ENCODE measurements around the gene FHAD1. TPM values are rescaled to one million over a fixed set of nuclear protein-coding genes. Genes with fewer than 3 reads are reported as not detected.
A peak's percentile ranks its signal among the peaks of the same experiment; 100 is the strongest.

The FHAD1 gene
- total RNA-seq, 1 experiment from 2014 or later: 0.47 TPM

GRCh38 chr1:15245593-15246360 lies 1.2 kb upstream of the FHAD1 start:
- Histone ChIP-seq H3K9me3 (replicated peaks) (no peaks in the 10 kb centered on the region), H3K27me3 (replicated peaks) (0 out of 2 replicates have a peak, but pooled peaks cover 3% of the 10 kb centered on the region), H3K4me3 (no peak overlapping the region), H3K4me1 (replicated peaks) (peaks cover 14% of the 10 kb centered on the region), H3K36me3 (no peaks in the 10 kb centered on the region), H3K27ac (no peak overlapping the region)
- no peak for DNase-seq (ENCODE audit: low read depth in 1 of 2, low spot score in 2 of 2)

- no peak overlapping the region for H3K27ac ChIP-seq
Measured at GRCh38 chr1:15248216-15248615, 1.2 kb downstream of the FHAD1 start.

GRCh38 chr1:15249081-15249480 lies 2.1 kb downstream of the FHAD1 start:
- Histone ChIP-seq H3K27me3 (replicated peaks) (peaks cover 3% of the 10 kb centered on the region; the same call in 1 of the 2 replicates), H3K4me3 (no peak overlapping the region), H3K27ac (no peak overlapping the region), H3K36me3 (no peaks in the 10 kb centered on the region), H3K4me1 (replicated peaks) (peaks cover 14% of the 10 kb centered on the region), H3K9me3 (replicated peaks) (no peaks in the 10 kb centered on the region)
- peak in 1 of 2 experiments; percentile 34 for DNase-seq (ENCODE audit: low read depth in 1 of 2, low spot score in 2 of 2)

More at GRCh38 chr1:15248216-15248615, 1.2 kb downstream of the FHAD1 start:
- Histone ChIP-seq H3K4me1 (replicated peaks) (peaks cover 14% of the 10 kb centered on the region), H3K4me3 (no peak overlapping the region), H3K27me3 (replicated peaks) (0 out of 2 replicates have a peak, but pooled peaks cover 3% of the 10 kb centered on the region), H3K9me3 (replicated peaks) (no peaks in the 10 kb centered on the region), H3K36me3 (no peaks in the 10 kb centered on the region)
- no peak for DNase-seq (ENCODE audit: low read depth in 1 of 2, low spot score in 2 of 2)

GRCh38 chr1:15251857-15252835 lies 5.1 kb downstream of the FHAD1 start:
- peaks cover 11% of the 10 kb centered on the region for H3K4me1 ChIP-seq (replicated peaks)
- no peak overlapping the region for H3K4me3 ChIP-seq
- no peak overlapping the region for H3K27ac ChIP-seq
- H3K27me3 ChIP-seq (replicated peaks): peaks cover 3% of the 10 kb centered on the region; the same call in 1 of the 2 replicates
- H3K9me3 ChIP-seq (replicated peaks): no peaks in the 10 kb centered on the region
- DNase-seq (ENCODE audit: low read depth in 1 of 2, low spot score in 2 of 2): no peak
- no peaks in the 10 kb centered on the region for H3K36me3 ChIP-seq

- DNase-seq (ENCODE audit: low read depth in 1 of 2, low spot score in 2 of 2): no peak
- Histone ChIP-seq H3K4me1 (replicated peaks) (0 out of 2 replicates have a peak, but pooled peaks cover 6% of the 10 kb centered on the region), H3K36me3 (no peaks in the 10 kb centered on the region), H3K27me3 (replicated peaks) (no peaks in the 10 kb centered on the region; the same call in 1 of the 2 replicates), H3K9me3 (replicated peaks) (no peaks in the 10 kb centered on the region), H3K4me3 (no peak overlapping the region), H3K27ac (no peak overlapping the region)
Measured at GRCh38 chr1:15254559-15254958, 7.5 kb downstream of the FHAD1 start.

GRCh38 chr1:15255582-15256149 lies 8.6 kb downstream of the FHAD1 start:
- no peaks in the 10 kb centered on the region; the same call in 1 of the 2 replicates for H3K27me3 ChIP-seq (replicated peaks)
- DNase-seq (ENCODE audit: low read depth in 1 of 2, low spot score in 2 of 2): no peak
- no peak overlapping the region for H3K4me3 ChIP-seq
- H3K9me3 ChIP-seq (replicated peaks): no peaks in the 10 kb centered on the region
- H3K4me1 ChIP-seq (replicated peaks): peaks cover 12% of the 10 kb centered on the region; the same call in 1 of the 2 replicates
- H3K27ac ChIP-seq: no peak overlapping the region
- H3K36me3 ChIP-seq: no peaks in the 10 kb centered on the region

GRCh38 chr1:15256584-15256983 lies 9.6 kb downstream of the FHAD1 start:
- H3K9me3 ChIP-seq (replicated peaks): no peaks in the 10 kb centered on the region
- H3K27me3 ChIP-seq (replicated peaks): no peaks in the 10 kb centered on the region; the same call in 1 of the 2 replicates
- DNase-seq (ENCODE audit: low read depth in 1 of 2, low spot score in 2 of 2): no peak
- no peak overlapping the region for H3K4me3 ChIP-seq
- H3K27ac ChIP-seq: no peak overlapping the region
- H3K36me3 ChIP-seq: no peaks in the 10 kb centered on the region
- peaks cover 20% of the 10 kb centered on the region for H3K4me1 ChIP-seq (replicated peaks)

GRCh38 chr1:15257309-15257708 lies 10.3 kb downstream of the FHAD1 start:
- no peak overlapping the region for H3K27ac ChIP-seq
- H3K4me1 ChIP-seq (replicated peaks): peaks cover 20% of the 10 kb centered on the region
- no peaks in the 10 kb centered on the region for H3K9me3 ChIP-seq (replicated peaks)
- H3K36me3 ChIP-seq: no peaks in the 10 kb centered on the region
- no peak for DNase-seq (ENCODE audit: low read depth in 1 of 2, low spot score in 2 of 2)
- H3K4me3 ChIP-seq: no peak overlapping the region
- no peaks in the 10 kb centered on the region; the same call in 1 of the 2 replicates for H3K27me3 ChIP-seq (replicated peaks)

- H3K27ac ChIP-seq: no peak overlapping the region
- no peak for DNase-seq (ENCODE audit: low read depth in 1 of 2, low spot score in 2 of 2)
- no peak overlapping the region for H3K4me3 ChIP-seq
- H3K4me1 ChIP-seq (replicated peaks): peaks cover 20% of the 10 kb centered on the region
- H3K9me3 ChIP-seq (replicated peaks): no peaks in the 10 kb centered on the region
- H3K27me3 ChIP-seq (replicated peaks): no peaks in the 10 kb centered on the region; the same call in 1 of the 2 replicates
- H3K36me3 ChIP-seq: no peaks in the 10 kb centered on the region
Measured at GRCh38 chr1:15258833-15259621, 12.0 kb downstream of the FHAD1 start.

GRCh38 chr1:15259622-15260007 lies 12.6 kb downstream of the FHAD1 start:
- Histone ChIP-seq H3K9me3 (replicated peaks) (no peaks in the 10 kb centered on the region; the same call in none of the 2 replicates), H3K36me3 (no peaks in the 10 kb centered on the region), H3K27me3 (replicated peaks) (no peaks in the 10 kb centered on the region), H3K4me1 (replicated peaks) (peaks cover 20% of the 10 kb centered on the region), H3K4me3 (no peak overlapping the region), H3K27ac (no peak overlapping the region)
- no peak for DNase-seq (ENCODE audit: low read depth in 1 of 2, low spot score in 2 of 2)

- no peak overlapping the region for H3K4me3 ChIP-seq
- no peaks in the 10 kb centered on the region for H3K27me3 ChIP-seq (replicated peaks)
- no peaks in the 10 kb centered on the region for H3K36me3 ChIP-seq
- peak in 1 of 2 experiments; percentile 43 for DNase-seq (ENCODE audit: low read depth in 1 of 2, low spot score in 2 of 2)
- H3K4me1 ChIP-seq (replicated peaks): peaks cover 20% of the 10 kb centered on the region
- H3K27ac ChIP-seq: no peak overlapping the region
- no peaks in the 10 kb centered on the region; the same call in none of the 2 replicates for H3K9me3 ChIP-seq (replicated peaks)
Measured at GRCh38 chr1:15260418-15261154, 13.6 kb downstream of the FHAD1 start.
